CD4-positive, alpha-beta T cell treated with Interleukin-15 for 1 hour (primary cell): Measurements from ENCODE around the gene FSCN2.

Experiments used
- DNase-seq: peaks from one replicate; pipeline ENCODE4 v3.0.0-alpha.2; 2020

Gene FSCN2

GRCh38 chr17:81513753-81514488, 14.3 kb upstream of the FSCN2 start:
- no peak for DNase-seq

GRCh38 chr17:81514489-81514738, 13.8 kb upstream of the FSCN2 start:
- DNase-seq = no peak

- peak; percentile 74 for DNase-seq
These were observed 13.2 kb upstream of the FSCN2 start for GRCh38 chr17:81514739-81515529.

GRCh38 chr17:81515530-81516041, 12.6 kb upstream of the FSCN2 start:
- DNase-seq = no peak

DNA sequence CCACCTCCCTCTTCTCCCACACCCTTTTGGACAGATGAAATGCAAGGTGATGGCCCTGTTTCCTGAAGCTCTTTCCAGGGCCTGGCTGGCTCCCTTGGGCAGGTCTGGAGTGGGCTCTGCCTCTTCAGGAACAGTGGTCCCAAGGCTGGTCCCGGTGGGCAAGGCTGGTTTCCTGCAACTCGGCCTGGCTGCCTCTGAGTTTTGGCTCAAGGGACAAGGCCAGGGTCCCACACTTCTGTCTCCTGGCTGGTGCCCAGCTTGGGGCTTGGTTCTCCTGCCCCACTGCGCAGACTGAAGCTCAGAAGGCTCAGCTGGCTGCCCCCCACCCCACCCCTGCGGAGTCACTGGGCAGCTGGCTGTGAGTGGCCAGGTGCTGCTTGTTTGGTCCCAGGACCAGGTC, 11.7 kb upstream of the FSCN2 start:
- DNase-seq = no peak

DNA sequence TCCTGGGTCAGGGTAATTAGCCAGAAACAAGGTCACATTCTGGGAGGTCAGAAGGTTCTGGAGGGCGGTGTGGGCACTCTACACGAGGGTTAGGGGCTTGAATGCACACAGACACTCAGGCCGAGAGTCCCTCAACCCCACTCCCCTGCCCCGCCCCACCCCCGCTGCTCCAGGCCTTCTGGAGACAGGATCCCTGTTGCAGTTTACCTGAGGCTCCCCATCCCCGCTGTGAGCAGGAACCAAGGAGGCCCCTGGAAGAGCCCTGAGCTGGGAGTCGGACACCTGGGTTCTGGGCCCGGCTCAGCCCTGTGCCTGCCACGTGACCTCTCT, 11.2 kb upstream of the FSCN2 start:
- no peak for DNase-seq

DNA sequence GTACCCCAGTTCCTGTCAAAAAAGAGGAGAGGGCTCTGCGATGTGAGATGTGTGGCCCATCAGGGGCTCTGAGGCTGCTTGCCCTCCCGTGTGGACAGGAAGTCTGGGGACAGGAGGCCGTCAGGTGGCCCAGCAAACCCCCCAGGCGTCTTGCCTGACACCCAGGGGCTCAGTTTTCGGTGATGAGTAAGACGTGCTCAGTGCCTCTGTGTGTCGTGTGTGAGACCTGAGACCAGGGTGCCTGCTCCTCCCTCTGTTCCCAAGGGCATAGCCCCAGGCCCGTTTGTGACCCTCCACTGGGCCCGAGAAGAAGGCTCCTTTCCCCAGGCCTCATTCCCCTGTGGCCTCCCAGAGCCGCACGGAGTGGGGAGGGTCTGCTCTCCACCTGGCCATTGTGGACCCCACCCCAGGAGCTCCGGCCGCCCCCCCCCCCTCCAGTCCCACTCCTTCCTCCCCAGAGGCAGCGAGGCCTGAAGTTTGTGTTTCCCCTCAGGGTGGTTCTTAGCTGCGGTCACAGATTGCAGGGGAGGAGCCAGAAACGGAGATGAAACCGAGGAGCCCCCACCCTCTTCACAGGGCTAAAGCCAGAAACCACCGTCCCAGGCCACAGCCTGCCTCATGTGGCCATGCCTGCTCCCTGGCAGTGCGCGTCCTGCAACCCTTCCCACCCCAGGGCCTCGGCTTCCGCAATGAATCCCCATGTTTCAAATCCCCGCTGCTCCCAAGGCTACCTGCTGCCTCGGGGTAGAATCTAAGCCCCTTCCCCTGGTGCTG, 10.7 kb upstream of the FSCN2 start:
- DNase-seq = peak; percentile 71

GRCh38 chr17:81518113-81518784, 9.9 kb upstream of the FSCN2 start:
- no peak for DNase-seq

GRCh38 chr17:81518785-81519283, 9.3 kb upstream of the FSCN2 start:
- no peak for DNase-seq

DNA sequence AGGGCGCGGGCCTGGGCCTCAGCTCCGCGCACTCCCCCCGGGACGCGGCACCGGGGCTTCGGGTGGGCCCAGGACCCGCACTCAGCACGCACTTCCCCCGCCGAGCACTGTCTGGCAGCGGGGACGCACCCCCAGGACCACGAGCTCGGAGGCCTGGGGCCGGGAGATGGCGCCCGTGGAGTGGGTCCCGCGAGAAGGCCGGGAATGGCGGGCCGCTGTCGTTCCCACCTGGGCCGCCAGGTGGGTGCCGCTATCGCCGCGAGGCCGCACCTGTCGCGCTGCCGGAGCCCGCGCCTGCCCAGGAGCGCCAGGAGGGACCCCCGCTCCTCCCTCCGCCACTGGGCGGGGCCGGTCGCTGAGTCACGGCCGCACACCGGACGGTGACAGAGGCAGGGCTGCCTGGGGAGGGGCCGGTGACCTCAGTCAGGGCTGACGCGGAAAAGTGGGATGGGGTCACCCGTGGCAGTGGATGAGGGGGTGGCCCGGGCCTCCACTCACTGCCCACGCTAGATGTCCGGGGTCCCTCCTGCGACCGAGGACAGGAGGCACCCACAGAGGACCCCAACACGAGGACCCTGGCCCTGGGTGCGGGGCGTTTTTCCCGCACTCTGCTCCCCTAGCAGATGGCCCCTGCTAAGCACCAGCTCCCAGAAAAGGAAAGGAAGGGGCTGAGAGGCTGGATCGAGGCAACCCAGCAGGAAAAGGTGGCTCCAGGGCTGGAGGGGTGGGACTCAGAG, 8.7 kb upstream of the FSCN2 start:
- DNase-seq = peak; percentile 75

GRCh38 chr17:81520021-81520901, 7.9 kb upstream of the FSCN2 start:
- DNase-seq = no peak

- DNase-seq = no peak
These were observed 5.4 kb upstream of the FSCN2 start for GRCh38 chr17:81522491-81523401.

DNA sequence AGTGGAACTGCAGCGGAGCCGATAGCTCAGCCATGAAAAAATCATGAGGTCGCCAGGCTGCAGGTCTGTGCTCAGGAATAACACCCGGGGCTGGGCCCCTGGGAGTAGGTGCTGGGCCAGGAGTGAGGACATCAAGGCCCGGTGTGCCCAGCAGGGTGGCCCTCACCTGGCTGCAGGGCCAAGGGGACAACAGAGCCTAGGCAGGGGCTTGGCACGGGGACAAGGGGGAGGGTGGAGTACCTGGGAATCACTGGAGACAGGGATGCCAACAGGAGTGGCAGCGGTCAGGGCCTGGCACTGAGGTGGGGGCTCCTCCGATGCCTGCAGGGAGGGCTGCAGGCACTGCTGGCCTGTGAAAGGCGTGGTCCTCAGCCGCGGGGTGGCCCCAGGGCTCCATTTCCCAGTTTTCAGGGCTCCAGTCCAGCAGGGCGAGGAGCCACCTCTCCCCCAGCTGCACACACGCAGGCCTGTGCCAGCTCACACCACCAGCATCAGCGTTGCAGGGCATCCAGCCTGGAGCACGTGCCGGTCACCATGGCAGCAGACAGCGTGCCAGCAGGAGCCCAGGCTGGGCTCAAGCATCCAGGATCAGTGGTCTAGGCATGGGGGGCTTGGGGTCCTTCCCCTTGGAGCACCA, 4.7 kb upstream of the FSCN2 start:
- no peak for DNase-seq

- no peak for DNase-seq
These were observed 3.9 kb upstream of the FSCN2 start for GRCh38 chr17:81524039-81524864.

DNA sequence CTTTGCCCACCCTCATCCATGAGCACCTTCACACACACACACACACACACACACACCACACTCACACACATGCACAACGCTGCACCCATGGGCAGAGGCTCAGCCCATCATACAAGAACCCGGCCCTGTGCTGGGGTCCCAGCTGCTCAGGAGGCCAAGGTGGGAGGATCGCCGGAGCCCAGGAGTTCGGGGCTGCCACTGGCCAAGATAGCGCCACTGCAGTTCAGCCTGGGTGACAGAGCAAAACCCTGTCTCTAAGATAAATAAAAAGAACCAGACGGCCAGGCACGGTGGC, 3.4 kb upstream of the FSCN2 start:
- DNase-seq = no peak

- DNase-seq = no peak
These were observed 1.3 kb upstream of the FSCN2 start for GRCh38 chr17:81526662-81527571.

DNA sequence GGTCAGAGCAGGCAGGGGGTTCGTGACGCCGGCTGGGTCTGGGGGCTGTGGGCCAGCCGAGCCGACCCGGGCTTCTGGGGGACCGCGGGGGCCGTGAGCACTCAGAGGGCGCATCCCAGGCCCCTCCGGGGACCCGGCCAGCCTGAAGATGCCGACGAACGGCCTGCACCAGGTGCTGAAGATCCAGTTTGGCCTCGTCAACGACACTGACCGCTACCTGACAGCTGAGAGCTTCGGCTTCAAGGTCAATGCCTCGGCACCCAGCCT, 140 bp downstream of the FSCN2 start:
- no peak for DNase-seq
